ENCODE measurements around the gene MOB1A.
"Not testable (repeated sequence)": the region's sequence is repeated elsewhere in the genome, so short reads cannot be mapped to it uniquely, and the experiment has no call there.

The MOB1A gene

DNA sequence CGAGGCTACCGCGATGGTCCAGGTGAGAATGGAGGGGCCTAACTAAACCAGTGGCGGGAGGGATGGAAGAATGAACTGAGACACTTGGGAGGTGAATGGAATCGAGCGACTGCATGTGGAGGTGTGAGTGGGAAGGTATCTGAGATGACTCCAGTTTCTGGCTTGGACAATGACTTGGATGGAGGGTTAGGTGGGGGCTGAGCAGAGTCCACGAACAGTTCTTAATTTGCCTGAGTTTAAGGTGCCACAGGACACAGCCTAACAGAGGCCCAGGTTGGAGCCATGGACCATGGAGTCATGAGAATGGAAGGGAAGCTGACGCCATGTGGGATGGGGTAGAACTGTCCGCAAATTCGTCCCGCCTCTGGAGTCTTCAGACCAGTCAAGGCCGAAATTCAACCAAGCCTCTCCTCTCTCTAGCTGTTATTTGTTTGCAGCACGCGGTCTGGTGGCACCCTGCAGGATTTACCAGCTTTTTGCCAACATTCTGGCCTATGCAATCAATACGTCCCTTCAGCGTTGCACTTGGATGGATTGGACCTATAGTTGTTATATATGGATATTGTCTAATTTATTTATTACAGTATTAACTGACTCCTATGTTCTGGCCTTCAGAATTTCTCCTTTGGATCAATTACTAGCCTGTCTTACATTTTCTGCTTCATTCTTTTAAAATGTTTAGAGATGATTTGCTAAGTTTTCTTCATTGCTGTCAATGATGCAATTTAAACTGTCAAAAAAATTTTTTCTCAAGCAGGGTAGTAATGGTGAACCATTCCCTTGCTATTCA, 30.0 kb downstream of the MOB1A start:
- no peak for DNase-seq (ENCODE audit: low read depth in 2 of 2)

DNA sequence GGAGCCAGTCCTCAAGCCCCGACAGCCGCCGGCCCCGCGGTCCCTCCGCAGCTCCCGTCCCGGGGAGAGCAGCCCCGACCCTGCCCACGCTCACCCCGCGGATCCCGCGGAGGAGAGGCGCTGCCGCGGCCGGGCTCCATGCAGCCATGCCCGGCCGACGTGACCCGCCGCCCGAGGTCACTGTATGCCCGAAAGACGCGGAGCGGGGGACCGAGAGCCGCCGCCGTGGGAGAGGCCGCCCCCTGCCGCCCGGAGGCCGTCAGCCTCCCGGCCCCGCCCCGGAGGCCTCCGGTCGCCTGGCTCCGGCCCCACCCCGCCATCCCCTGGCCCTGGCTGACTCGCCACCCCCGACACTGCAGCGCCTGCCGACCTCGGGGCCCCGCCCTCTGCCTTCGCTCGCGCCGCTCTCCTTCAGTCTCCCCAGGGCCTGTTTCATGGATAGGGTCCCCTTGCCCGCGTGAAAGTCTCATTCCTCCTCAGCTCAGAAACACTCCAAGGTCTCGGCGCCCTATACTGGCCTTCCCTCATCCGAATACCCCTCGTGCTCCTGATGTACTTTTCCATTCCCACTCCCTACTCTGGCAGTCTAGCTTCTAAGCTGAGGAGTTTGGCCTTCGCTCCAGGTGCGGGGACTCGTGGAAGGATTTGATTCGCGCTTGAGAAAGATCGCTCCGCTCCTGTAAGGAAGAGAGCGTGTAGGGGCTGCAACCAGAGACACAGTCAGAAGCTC, 30.8 kb downstream of the MOB1A start, which contains the start of gene BOLA3:
BOLA3 (minus strand) TSS at position 186 of the 730 bp plus-strand sequence; CDS start at position 148, 38 bp downstream.
- peak; percentile 60 to 83 for DNase-seq (ENCODE audit: low read depth in 2 of 2)

DNA sequence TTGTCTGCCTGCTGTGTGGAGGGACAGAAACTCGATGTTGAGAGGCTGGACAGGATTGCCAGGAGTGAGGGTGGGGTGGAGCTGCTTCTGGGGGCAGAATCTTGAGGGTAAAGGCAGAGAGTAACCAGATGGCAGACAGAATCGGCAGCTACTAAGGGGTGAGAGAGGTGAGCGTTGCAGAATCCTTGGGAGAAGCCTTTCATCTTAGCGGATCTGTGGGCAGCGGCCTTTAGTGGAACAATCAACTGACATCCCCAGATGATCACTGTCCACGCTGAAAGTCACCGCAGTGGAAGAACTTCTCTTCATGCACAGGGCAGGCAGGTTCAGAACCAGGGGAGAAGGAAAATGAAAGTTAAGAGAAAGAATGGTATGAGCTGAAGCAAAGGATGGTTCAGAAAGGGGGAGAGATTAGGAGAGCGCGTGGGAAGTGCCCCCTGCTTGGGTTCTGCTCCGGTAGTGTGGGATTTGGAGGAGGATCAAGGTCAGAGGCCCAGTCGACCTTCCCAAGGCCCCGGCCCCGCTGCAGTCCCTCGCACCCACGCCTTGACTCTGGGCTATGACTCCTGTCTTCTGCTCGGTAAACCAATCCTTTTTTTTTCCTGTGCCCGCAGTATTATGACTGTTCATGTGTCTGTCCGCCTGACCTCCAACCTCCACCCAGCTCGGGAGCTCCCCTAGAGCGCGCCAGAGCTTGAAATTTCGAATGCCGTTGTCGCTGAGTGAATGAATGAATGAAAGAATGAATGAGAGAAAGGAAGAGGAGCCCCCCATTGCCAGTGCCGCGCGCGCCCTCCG, 31.6 kb downstream of the MOB1A start:
- DNase-seq (ENCODE audit: low read depth in 2 of 2) = no peak

DNA sequence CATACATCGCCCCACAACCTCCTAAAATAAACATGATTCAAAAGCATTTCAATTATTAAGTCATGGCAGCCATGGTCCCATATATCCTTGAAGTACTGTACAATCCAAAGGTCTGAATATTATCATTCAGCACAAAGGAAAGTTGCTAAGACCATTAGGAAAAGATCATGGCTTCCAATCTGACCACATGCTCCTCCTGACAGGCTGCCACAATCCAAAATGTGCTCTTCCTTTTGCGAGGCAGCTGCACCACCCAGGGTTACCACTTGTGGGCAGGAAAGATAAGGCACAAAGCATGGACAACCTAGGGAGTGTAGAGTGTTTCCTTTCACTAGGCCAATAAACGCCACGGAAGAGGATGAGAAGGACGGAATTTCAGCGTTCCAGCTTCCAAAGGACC, 36.3 kb downstream of the MOB1A start:
- DNase-seq (ENCODE audit: low read depth in 2 of 2) = no peak

DNA sequence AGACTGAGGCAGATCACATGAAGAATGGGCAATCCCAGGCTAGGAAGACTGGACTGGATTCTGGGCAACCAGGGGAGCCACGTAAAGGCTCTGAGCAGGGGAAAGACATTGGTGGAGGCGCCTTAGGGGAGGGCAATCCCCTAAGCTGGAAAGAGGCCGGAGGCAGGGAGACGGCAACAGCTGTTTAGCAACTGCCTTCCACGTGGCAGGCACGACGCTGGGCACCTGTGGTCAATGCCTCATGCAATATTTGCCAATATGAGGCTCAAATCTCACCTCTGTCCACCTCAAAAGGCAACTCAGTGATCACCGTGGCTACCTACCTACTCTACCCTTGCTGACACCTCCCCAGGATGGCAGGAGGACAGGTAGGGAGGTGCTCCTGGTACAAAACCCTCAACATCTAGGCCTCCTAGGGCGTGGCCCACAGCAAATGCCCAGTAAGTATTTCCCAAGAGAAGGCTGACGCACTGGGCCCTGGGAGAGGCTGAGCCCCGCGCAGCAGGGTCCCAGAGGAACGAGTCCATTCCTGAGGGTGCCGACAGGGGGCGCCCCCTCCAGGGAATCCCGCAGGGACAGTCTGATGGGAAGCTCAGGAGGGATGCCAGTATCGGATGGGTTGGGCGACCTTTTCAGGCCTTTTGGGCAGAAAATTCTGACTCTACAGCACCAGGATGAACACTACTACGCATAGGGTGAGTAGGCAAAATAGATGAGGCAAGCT, 39.9 kb downstream of the MOB1A start:
- no peak for DNase-seq (ENCODE audit: low read depth in 2 of 2)

DNA sequence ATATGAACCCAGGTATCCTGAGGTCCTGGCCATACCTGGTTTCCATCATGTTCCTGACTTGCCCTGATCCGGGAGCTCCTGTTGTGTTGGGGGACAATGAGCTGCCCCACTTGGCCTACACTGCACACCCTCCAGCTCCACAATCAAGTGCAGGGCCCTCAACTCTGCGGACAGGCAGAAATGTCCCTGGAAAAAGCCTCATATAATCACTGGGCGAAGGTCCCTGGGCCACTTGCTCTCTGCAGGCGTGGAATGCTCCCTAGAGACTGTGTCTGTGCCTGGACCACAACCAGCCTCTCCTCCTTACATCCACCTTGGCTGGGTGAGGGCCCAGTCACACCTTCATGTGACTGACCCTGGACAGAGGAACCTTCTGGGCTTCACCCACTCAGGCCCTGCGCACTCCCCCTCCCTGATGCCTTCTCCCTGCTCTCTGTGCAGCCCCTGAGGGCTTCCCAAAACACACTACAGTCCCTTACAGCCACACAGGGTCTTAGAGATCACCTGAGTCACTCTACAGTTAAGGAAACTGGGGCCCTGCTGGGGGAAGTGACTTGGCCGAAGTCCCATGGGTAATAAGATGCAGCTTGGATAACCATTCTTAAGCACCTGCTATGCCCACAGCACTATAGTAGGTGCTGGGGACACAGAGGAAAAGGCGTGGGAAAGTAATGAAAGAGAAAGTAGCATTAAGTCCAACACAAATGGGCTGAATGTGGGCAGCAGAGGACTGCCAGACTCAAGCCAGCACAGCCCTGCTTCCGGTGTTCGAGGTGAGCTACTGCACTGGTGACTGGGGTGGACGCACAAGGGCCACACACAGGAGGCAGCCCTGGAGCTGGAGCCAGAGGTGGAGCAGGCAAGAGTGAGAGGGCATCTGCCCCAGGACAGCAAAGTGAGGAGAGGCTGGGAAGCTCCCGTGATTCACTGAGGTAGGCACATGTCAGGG, 40.8 kb downstream of the MOB1A start:
- DNase-seq (ENCODE audit: low read depth in 2 of 2) = no peak

DNA sequence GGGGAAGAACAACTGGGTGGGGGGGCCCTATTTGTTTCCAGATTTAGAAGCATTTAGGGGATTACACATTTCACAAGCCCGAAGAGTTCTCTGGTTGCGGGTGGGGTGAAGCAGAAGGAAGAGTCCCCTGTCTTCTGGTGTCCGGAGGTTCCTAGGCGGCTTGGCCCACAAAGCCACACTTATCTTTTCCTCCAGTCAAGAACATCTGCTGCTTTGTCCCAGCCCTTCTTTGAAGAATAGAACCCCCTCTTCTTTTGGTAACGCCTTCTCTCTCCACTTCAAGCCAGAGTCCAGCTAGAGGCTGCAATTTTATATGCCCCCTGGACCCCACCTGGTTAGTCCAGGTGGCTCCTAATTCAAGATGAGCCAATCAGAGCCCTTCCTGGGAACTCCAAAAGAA, 46.8 kb downstream of the MOB1A start:
- no peak for DNase-seq (ENCODE audit: low read depth in 2 of 2)

DNA sequence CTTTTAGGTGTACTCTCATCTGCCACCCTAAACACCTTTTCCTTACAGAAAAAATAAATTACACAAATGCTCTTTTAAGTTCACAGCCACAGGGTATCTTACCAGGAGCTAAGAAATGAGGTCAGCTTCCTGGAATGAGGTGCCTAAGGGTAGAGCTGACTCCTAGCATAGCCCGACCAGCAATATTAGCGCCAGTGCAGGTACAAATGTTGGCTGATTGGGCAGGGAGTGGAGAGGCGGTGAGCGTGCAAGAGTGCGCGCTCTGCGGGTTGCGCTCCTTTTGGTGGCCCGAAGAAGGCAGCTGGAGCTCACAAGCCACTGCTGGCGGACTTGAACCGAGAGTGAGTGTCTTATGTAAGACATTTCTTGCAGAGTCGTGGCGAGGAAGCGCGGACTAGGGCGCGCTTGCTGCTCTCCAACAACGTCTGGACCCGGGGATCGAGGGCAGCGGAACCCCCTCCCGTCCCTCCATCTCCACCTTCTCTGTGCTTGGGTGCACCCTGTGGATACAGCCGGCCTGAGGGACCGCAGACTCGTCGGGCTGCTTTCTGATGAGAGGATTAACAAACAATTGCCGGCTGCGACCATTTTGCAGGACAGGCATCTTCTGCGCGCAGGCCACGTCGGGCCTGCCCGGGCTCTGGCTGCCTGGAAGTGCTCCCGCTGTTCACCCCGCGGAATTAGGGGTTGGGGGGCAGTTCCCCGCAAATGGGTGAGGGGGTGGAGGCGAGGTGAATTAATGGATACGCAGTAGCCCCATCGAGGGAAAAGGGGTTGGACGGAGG, 48.3 kb downstream of the MOB1A start:
- no peak for DNase-seq (ENCODE audit: low read depth in 2 of 2)

DNA sequence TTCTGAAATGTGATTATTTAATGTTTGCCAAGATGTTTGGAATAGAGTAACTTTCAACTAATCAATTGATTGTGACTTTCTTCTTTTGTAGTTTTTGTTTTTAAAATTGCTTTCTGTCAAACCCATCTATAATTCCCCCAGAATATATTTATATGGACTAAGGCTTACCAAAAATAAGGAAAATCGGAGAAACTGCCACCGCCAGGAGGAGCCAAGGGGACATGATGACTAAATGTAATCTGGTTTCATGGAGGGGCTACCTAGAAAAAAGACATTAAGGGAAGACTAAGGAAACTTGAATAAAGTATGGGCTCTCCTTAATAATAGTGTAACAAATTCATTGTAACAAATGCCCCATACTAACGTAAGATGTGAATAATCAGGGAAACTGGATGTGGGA, 50.5 kb downstream of the MOB1A start:
- no peak for DNase-seq (ENCODE audit: low read depth in 2 of 2)

DNA sequence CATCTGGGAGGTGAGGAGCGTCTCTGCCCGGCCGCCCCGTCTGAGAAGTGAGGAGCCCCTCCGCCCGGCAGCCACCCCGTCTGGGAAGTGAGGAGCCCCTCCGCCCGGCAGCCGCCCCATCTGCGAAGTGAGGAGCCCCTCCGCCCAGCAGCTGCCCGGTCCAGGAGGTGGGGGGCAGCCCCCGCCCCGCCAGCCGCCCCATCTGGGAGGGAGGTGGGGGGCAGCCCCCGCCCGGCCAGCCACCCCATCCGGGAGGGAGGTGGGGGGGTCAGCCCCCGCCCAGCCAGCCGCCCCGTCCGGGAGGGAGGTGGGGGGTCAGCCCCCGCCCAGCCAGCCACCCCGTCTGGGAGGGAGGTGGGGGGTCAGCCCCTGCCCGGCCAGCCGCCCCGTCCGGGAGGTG, 54.7 kb downstream of the MOB1A start:
- not testable (repeated sequence) for DNase-seq (ENCODE audit: low read depth in 2 of 2)

DNA sequence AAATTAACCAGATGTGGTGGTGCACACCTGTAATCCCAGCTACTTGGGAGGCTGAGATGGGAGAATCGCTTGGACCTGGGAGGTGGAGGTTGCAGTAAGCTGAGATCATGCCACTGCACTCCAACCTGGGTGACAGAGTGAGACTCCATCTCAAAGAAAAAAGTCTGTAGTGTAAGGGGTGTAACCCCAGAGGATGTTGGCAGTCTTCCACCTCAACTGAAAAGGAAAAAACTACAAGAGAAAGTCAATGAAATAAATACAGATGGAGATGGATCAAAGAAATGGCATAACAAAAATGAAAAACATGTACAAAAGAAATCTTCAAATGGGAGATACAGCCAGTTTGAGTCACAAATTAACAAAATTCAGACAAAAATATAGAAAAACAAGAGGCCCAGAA, 56.8 kb downstream of the MOB1A start:
- not testable (repeated sequence) for DNase-seq (ENCODE audit: low read depth in 2 of 2)

DNA sequence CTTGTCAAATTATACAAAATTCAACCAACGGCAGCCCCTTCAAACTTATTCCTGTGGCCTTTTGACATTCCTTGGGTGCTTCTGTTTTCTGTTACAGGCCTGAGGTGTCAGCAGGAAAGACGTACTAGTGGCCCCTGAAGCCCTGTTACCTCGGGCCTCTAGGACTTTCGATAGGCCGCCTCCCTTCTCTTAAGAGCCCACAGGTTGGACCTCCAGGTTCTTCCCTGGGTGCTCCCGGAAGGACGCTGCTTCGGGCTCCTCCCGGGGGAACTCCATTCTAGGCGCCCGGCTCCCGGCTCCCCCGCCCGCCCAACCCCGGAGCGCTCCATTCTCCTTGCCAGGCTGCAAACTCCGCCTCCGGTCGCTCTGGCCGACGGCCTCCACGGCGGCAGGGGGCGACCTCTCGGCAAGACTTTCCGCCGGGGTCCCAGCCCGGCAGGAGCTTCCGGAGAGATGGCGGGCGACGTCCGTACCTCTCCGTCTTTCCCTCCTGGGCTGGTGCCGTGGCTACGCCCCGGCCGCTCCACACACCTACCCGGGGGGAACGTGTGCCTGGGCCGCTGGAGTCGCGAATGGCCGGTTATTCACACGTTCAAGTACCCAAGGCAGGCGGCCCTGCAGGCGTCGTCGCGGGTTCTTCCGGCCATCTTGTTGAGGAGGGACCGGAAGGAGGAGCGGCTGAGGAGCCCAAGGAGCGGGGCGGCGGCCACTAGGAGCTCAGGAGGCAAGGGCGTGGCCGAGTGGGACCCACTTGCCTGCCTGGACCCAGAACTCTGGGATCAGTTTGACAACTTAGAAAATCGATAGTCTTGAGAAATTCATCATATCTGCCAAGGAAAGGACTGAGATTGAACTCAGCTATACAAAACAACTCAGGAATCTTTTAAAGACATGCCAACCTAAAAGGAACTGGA, 58.5 kb downstream of the MOB1A start:
- DNase-seq (ENCODE audit: low read depth in 2 of 2) = peak; percentile 71 to 83

DNA sequence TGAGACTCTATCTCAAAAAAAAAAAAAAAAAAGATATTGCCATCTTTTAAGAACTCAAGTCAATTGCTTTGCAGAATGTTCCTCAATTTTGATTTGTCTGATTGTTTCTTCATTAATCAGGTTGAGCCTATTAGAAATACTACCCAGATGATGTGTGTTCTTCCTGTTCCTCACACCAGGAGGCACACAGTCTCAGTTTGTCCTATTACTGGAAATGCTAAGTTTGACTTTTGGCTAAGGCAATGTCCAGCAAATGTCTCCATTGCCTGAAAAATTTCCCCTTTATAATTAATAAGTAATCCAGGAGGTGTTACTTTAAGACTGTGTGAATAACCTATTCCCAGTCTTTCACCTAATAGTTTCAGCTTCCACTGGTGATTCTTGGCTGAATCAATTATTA, 59.3 kb downstream of the MOB1A start:
- DNase-seq (ENCODE audit: low read depth in 2 of 2) = no peak

DNA sequence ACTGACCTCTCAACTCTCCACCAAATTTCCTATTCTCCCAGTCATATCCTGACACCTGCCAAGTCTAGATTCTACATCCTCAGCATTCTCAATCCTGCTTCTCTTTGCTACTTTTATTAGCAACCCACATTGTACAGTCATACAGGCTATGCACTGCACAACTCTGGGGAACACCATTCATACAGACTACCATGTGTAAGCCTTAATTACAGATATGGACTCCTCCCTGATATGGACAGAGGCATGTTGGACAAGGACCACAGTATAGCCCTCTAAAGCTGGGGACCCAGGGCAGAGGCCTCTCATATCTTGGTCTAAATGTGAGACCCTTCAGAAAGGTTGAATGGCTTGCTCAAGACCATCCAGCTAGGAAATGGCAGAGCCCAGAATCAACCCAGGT, 67.3 kb downstream of the MOB1A start:
- no peak for DNase-seq (ENCODE audit: low read depth in 2 of 2)

DNA sequence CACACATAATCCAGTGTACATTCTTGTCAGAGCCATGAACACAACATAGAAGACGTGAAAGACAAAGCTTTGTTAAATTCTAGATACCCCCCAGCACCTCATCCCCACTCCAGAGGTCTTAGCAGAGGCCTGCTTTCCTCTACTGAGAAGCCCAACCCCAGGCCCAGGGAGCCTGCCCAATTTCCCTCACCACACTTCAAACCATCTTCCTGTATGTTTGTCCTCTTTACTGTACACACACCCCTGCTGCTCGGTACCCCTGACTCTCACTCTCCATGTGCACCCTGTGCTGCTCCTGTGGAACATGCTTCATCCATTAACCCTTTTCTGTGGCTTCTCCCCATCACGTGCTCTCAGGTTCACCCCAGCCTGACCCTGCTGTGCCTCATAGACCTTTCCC, 68.1 kb downstream of the MOB1A start:
- DNase-seq (ENCODE audit: low read depth in 2 of 2) = no peak

DNA sequence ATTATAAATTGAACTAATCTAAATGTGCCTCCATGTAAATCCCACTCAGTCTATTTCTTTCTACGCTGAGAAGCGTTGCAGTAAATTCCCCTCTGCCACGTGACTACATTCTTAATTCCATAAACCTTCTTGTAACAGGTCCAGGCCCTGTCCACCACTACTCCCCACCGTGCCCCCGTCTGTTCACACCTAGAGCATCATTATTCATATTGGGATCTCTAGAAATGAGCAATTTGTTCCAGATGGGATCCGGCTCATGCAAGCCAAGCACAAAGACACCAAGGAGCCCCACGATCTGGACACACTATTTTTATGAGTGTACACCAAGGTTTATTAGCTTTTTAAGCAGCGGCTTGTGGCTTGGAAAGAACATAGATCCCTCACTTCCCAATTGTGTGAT, 69.1 kb downstream of the MOB1A start:
- DNase-seq (ENCODE audit: low read depth in 2 of 2) = no peak

DNA sequence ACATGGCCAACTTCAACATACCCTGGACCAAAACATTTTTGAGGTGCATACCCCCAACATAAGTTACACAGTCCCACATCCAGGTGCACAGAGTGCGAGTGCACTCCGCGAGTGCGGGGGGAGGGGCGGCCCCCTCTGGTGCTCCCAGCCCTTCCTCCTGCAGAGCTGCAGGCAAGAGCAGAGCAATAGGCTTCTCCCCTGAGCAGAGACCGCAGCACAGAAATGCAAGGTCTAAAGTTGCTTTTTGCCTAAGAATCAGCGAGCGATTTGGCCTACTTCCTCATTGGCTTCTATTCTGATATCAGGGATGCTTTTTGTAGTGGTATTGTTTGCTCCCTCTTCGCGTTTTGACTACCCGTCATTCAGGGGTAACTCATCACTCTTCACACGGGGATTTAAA, 71.6 kb downstream of the MOB1A start:
- no peak for DNase-seq (ENCODE audit: low read depth in 2 of 2)

DNA sequence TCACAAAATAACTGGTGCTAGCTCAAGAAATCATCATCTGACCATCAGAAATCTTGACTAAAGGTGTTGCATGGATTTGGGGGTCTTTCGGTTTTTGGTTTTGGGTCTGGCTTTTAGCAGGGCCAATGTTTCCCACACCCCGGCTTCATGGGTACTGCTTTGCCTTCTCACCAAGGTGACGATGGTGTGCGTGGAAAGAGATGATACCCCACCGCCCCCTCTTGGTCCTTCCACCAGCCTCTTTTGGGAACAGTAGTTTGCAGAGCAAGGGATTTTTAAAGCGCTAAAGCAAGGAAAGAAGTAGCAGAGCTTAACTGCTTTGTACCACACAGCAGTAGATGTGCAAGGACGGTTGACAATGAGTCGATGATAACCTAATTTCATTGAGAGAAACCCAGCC, 73.3 kb downstream of the MOB1A start:
- no peak for DNase-seq (ENCODE audit: low read depth in 2 of 2)

DNA sequence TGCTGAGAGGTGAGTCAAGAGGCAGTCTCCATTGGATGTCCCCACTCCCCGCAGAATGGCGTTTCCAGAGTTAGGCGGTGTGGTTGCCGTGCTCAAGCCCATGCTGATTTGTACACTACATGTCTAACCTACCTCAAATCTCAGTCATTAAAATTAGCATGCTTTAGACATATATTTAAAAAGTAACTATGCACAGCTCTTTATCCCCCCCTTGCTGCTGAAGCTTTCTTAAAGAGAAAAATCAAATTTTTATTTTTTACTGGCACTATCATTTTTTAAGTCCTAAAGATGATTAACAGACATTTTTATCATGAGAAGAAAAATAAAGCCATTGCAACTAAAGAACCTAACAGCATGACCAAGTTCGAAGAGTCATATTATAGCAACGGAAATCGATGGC, 73.8 kb downstream of the MOB1A start:
- no peak for DNase-seq (ENCODE audit: low read depth in 2 of 2)
